Hepatocyte (in vitro differentiated cells): ENCODE data around the gene ACADL.

ENCODE experiments used
- CTCF ChIP-seq: fragments of 200-600 bp; sonication (generic); IDR thresholded peaks from 2 replicates; pipeline ENCODE4 v1.5.1; 2016; ENCODE audit warnings: antibody characterized with exemption, mild to moderate bottlenecking; ENCODE audit not compliant: poor library complexity
- EZH2phosphoT487 ChIP-seq: fragments of 200-600 bp; sonication (generic); IDR thresholded peaks from one replicate; pipeline ENCODE4 v1.6.1; 2018; ENCODE audit warnings: antibody characterized with exemption, mild to moderate bottlenecking, low read depth, moderate library complexity; ENCODE audit not compliant: unreplicated experiment, severe bottlenecking

GRCh38 chr2:210199854-210200253 lies 25.4 kb downstream of the ACADL start:
- no peak for TF ChIP-seq CTCF
- TF ChIP-seq EZH2phosphoT487, result no peak
